HG03175 (cell line): ENCODE measurements around the gene RAPGEF2.
"Not testable (repeated sequence)": the region's sequence is repeated elsewhere in the genome, so short reads cannot be mapped to it uniquely, and the experiment has no call there.

ENCODE experiments used
- ATAC-seq: cut with Tn5 transposase; IDR thresholded peaks from one replicate; pipeline ENCODE4 v1.9.1; 2021; ENCODE audit warnings: mild to moderate bottlenecking, moderate library complexity; ENCODE audit not compliant: unreplicated experiment

The RAPGEF2 gene

DNA sequence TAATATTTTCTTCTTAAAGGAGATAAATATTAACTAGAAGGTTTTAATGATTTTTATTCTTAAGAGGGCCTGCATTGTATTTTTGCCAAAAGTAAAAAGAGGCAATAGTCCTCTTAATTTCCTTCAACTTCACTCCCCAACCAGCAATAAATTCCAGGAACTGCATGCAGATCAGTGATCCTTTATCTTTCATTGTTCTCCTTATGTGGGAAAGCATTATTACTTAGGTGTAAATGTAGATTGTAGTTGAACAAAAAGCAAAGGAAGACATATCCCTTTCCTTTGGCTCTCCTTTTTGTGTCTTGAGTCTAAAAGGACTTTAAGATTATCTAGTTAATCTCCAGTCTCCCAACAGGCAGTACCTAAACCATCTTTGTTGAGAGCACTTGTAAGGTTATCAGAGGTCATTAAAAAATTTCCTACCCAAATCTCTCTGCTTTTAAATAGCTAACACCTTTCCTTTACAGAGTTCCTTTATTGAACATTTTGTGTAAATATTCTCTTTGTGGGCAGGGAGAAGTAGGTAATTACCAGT lies 55.3 kb downstream of the RAPGEF2 start:
- no peak for ATAC-seq

GRCh38 chr4:159158985-159159384 lies 56.1 kb downstream of the RAPGEF2 start:
- no peak for ATAC-seq

GRCh38 chr4:159159611-159160010 lies 56.7 kb downstream of the RAPGEF2 start:
- no peak for ATAC-seq

- ATAC-seq = no peak
These were observed 57.4 kb downstream of the RAPGEF2 start for GRCh38 chr4:159160242-159160641.

- ATAC-seq = not testable (repeated sequence)
These were observed 58.6 kb downstream of the RAPGEF2 start for GRCh38 chr4:159161436-159161835.

DNA sequence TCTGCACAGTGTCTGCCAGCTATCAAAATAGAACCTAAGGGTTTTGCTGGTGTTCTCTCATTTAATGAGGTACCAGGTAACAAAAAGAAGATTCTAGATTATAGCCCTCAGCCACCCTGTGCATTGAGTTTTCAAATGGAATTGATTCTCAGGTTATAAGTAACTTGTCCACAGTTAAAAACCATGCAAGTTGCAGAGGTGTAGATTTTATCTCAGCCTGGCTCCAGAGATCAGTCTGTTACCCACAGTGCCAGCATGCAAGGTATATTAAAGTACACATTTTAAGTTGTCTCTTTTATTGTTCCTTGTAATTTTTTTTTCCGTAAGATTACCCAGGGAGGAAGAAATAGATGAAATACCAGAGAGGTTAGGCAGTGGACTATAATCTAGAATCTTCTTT lies 59.7 kb downstream of the RAPGEF2 start:
- no peak for ATAC-seq

DNA sequence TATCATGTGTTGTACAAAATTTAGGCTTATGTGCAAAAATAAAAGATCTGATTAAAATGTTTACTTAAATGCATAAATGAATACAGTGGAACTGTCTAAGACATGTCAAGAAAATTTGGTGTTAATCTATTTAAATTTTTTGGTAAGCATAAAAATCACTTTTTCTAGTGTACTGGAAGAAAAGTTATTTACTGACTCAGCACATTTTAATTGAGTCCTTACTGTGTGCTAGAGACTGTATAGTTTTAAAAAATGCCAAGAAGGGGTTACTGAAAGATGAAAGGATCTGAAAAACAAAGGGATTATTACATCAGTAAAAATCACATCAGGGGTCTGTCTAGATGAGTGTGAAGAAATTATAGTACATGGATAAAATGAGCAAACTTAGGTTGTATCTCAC lies 60.6 kb downstream of the RAPGEF2 start:
- ATAC-seq = no peak

DNA sequence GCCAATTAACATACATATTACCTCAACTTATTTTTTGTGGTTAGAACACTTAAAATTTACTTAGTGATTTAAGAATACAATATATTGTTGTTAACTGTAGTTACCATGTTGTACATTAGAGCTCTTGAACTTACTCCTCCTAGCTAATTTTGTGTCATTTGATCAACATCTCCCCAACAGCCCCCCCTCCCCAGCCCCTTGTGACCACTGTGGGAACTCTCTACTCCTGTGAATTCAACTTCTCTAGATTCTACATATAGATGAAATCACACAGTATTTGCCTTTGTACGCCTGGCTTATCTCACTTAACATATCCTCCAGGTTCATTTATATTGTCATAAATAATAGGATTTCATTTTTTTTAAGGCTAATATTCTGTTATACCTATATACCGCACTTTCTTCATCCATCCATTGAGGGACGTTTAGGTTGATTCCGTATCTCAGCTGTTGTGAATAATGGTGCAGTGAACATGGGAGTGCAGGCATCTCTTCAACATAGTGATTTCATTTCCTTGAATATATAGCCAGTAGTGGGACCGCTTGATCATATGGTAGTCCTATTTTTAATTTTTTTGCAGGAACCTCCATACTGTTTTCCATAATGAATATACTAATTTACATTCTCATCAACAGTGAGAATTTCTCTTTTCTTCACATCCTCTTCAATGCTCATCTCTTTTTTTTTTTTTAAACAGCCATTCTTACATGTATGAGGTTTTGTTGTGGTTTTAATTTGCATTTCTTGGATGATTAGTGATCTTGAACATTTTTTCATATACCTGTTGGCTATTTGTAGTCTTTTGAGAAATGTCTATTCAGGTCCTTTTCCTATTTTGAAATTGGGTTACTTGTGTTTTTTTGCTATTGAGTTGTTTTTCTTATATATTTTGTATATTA lies 66.8 kb downstream of the RAPGEF2 start:
- peak; percentile 72 for ATAC-seq

- no peak for ATAC-seq
These were observed 68.4 kb downstream of the RAPGEF2 start for GRCh38 chr4:159171287-159171686.

DNA sequence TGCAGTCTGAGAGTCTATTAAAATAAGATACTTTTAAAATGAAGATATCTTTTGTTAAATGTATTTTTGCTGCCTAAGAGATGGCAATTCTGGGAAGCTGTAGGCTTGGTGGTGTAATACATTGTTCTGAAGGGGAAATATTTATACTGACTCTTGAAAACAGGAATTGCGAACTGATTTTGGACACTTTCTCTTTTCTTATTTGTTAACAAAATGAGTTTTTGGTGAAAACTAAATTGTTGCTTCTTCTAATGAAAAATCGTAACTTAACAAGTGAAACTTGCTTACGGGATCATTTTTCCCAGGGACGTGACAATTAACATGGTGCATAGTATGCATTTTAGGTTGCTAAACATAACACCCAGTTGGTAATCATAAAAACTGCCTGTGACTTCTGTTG lies 71.0 kb downstream of the RAPGEF2 start:
- ATAC-seq = no peak

DNA sequence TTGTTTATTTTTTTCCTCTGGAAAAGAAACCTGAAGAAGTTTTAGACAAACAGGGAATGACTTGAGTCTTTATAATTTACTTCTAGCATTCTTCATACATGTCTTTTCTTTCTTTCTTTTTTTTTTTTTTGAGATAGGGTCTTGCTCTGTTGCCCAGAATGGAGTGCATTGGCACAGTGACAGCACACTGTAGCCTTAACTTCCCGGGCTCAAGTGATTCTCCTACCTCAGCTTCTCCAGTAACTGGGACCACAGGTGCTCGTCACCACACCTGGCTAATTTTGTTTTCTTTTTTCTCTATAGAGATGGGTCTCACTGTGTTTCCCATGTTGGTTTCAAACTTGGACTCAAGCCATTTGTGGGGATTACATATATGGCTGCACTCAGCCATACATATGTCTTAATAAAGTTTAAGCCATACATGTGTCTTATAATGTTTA lies 71.8 kb downstream of the RAPGEF2 start:
- no peak for ATAC-seq

GRCh38 chr4:159175085-159175988 lies 72.5 kb downstream of the RAPGEF2 start:
- ATAC-seq = peak; percentile 54

GRCh38 chr4:159175989-159176375 lies 73.1 kb downstream of the RAPGEF2 start:
- no peak for ATAC-seq

DNA sequence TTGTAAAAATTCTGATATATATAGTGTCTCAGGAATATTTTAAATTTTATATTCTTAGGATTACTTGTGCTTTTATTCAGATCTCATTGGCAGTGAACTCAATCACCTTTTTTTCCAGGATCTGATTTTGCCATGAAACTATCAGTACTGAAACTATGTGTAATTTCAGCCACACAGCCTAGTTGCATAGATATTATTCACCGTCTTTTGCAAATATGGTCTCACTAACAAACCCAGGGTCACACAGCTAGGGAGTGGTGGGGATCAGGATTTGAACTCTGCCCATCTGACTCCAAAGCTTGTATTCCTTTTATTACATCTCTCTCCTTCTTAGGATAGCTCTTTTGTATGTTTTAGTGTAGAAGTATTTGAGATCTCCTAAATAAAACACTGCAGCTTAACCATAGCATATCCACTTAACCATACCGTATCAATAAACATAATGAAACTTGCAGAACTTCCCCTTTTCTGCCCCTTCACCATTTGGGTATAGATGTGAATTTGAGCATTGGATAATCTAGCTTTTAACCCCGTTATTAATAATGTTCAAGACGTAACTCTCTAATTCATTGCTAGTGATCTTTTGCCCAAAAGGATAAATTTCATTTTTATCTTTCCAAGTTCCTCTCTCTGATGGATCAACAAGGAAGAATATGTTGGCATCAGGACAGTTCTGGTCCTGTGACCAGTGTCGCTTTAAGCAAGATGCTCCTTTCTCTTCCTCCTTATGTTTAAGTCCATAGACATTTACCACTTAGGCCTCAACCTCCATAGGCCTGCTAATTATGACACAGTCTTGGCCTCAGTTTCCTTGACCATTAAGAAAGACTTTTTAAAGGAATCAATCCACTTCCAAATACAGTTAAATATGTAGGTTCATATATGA lies 74.6 kb downstream of the RAPGEF2 start:
- ATAC-seq = peak; percentile 66

GRCh38 chr4:159178151-159178546 lies 75.3 kb downstream of the RAPGEF2 start:
- ATAC-seq = no peak

GRCh38 chr4:159178979-159179969 lies 76.4 kb downstream of the RAPGEF2 start:
- no peak for ATAC-seq

- ATAC-seq = not testable (repeated sequence)
These were observed 81.2 kb downstream of the RAPGEF2 start for GRCh38 chr4:159183885-159184605.

DNA sequence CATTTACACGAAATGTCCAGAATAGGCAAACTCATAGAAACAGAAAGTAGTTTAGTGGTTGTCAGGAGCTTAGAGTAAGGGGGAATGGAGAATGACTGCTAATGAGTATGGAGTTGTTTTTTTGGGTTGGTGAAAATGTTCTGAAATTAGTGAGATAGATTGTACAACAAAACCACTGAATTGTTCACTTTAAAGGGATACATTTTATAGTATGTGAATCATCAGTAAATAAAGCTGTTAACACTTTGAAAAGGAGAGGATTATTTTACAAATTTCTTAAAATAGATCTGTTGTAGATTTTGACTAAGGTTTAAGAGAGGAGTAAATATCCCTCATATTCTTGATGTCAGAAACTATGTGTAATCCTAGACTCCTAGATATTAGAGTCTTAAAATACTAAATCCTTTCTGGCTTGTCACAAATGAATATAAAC lies 82.7 kb downstream of the RAPGEF2 start:
- no peak for ATAC-seq
